ENCODE results near the gene SPATA3.

GRCh38 chr2:230984393-230985220, 11.3 kb upstream of the SPATA3 start:
- no peak for TF ChIP-seq CTCF (IDR thresholded peaks at IDR 0.05; ENCODE audit: insufficient read depth, low read depth, low read length)
- no peak for TF ChIP-seq EZH2 (IDR thresholded peaks at IDR 0.05; ENCODE audit: insufficient read depth, low read length)

Data from astrocyte (in vitro differentiated cells and primary cell).